Lung (tissue), 12 donors: ENCODE results near the gene HSD3B7. TPM values are rescaled to one million over a fixed set of nuclear protein-coding genes. Genes with fewer than 3 reads are reported as not detected.

ENCODE experiments used
- ATAC-seq: fragments of 200-7000 bp; cut with Tn5 transposase; one replicate; pipeline ENCODE4 v1.9.1; 2020; ENCODE audit warnings: moderate number of reproducible peaks; ENCODE audit not compliant: insufficient read depth, low FRiP score
- DNase-seq, 3 donors: peaks; one replicate each; pipeline ENCODE4 v3.0.0-alpha.2; 2013 to 2017
- H3K27ac ChIP-seq, 2 donors: one replicate each; pipeline ENCODE4 v1.5.1; 2013; ENCODE audit warnings: mild to moderate bottlenecking in 2 of 2, moderate library complexity in 2 of 2, control low read depth in 1 of 2, inconsistent platforms in 1 of 2, low read depth in 1 of 2, low read length in 1 of 2
- H3K27me3 ChIP-seq, 3 donors: one replicate each; pipeline ENCODE4 v1.5.1; 2013; ENCODE audit warnings: low read length in 2 of 3; ENCODE audit not compliant: control insufficient read depth in 3 of 3, insufficient read depth in 3 of 3
- H3K36me3 ChIP-seq, 4 donors: one replicate each; pipeline ENCODE4 v1.5.1; 2013; ENCODE audit warnings: low read length in 4 of 4, mild to moderate bottlenecking in 1 of 4, moderate library complexity in 1 of 4; ENCODE audit not compliant: control insufficient read depth in 4 of 4, insufficient read depth in 4 of 4
- H3K4me1 ChIP-seq, 5 donors: one replicate each; pipeline ENCODE4 v1.5.1; 2013; ENCODE audit warnings: low read length in 5 of 5, mild to moderate bottlenecking in 2 of 5, moderate library complexity in 1 of 5; ENCODE audit not compliant: control insufficient read depth in 5 of 5, insufficient read depth in 5 of 5
- H3K4me3 ChIP-seq: one replicate; pipeline ENCODE4 v1.5.1; 2013; ENCODE audit warnings: mild to moderate bottlenecking, control low read depth, moderate library complexity
- H3K9ac ChIP-seq, 2 donors: one replicate each; pipeline ENCODE4 v1.5.1; 2013; ENCODE audit warnings: low read length in 2 of 2, control low read depth in 1 of 2; ENCODE audit not compliant: insufficient read depth in 1 of 2
- H3K9me3 ChIP-seq, 4 donors: one replicate each; pipeline ENCODE4 v1.5.1; 2013; ENCODE audit warnings: low read length in 3 of 4, mild to moderate bottlenecking in 1 of 4, moderate library complexity in 1 of 4; ENCODE audit not compliant: control insufficient read depth in 4 of 4, insufficient read depth in 3 of 4
- WGBS, 2 donors: extraction: QIAGEN DNeasy Blood & Tissue Kit; methylation state at CpG; one replicate each; pipeline ENCODE4 v1.1.7; 2013; 5-methylcytosine and 5-hydroxymethylcytosine counted together
- polyA plus RNA-seq, 2 donors: library from polyadenylated mRNA; stranded (reverse); fragments of 200-250 nt; gene quantifications; one replicate each; pipeline ENCODE4 v1.2.1, GENCODE V29; 2013
- total RNA-seq, 2 donors: library from RNA; depleted of rRNA in 1 of 2; stranded (reverse); fragments of >200 nt in 1 of 2; gene quantifications; one replicate each; pipeline ENCODE4 v1.2.1, GENCODE V29; 2014 to 2021
- TF ChIP-seq, protein P1 (sequence below): IDR thresholded peaks from 2 replicates; pipeline ENCODE4 v1.5.1; 2012; ENCODE audit warnings: mild to moderate bottlenecking; ENCODE audit errors: control extremely low read depth, extremely low read depth
- donor health status: control.
- donor health status: control.
- donor health status: Bipolar disorder and iron deficiency.
- donor health status: healthy.
- donor health status: DM: yes; HTN: yes; CAD: no.

The HSD3B7 gene
- total and polyA plus RNA-seq, 4 donors: 6.2 to 34.5 (median 20.7) TPM

GRCh38 chr16:31008551-31008950, 23.5 kb downstream of the HSD3B7 start:
- Histone ChIP-seq H3K4me3 (no peak overlapping the region), H3K9ac (no peak overlapping the region), H3K27me3 (peaks cover 0 to 44% (median 18%) of the 10 kb centered on the region in 3 donors), H3K36me3 (no peaks in the 10 kb centered on the region), H3K9me3 (peaks cover 0 to 1% (median 0%) of the 10 kb centered on the region in 4 donors), H3K4me1 (no peaks in the 10 kb centered on the region), H3K27ac (no peak overlapping the region)
- no peak for DNase-seq
- TF ChIP-seq, protein P1, sequence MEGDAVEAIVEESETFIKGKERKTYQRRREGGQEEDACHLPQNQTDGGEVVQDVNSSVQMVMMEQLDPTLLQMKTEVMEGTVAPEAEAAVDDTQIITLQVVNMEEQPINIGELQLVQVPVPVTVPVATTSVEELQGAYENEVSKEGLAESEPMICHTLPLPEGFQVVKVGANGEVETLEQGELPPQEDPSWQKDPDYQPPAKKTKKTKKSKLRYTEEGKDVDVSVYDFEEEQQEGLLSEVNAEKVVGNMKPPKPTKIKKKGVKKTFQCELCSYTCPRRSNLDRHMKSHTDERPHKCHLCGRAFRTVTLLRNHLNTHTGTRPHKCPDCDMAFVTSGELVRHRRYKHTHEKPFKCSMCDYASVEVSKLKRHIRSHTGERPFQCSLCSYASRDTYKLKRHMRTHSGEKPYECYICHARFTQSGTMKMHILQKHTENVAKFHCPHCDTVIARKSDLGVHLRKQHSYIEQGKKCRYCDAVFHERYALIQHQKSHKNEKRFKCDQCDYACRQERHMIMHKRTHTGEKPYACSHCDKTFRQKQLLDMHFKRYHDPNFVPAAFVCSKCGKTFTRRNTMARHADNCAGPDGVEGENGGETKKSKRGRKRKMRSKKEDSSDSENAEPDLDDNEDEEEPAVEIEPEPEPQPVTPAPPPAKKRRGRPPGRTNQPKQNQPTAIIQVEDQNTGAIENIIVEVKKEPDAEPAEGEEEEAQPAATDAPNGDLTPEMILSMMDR: no peak
- no peak for ATAC-seq
- WGBS, 2 donors: 87 to 92% methylated on average over 5 of the region's 5 CpGs

GRCh38 chr16:31009120-31009519, 24.1 kb downstream of the HSD3B7 start:
- no peak overlapping the region for H3K27ac ChIP-seq
- H3K27me3 ChIP-seq: peaks cover 0 to 44% (median 18%) of the 10 kb centered on the region in 3 donors
- H3K4me1 ChIP-seq: no peaks in the 10 kb centered on the region
- WGBS, 2 donors: 73 to 83% methylated on average over 7 of the region's 7 CpGs
- peaks cover 0 to 1% (median 0%) of the 10 kb centered on the region in 4 donors for H3K9me3 ChIP-seq
- no peak overlapping the region for H3K9ac ChIP-seq
- no peak for ATAC-seq
- no peak for DNase-seq
- TF ChIP-seq, protein P1: no peak
- H3K36me3 ChIP-seq: no peaks in the 10 kb centered on the region
- H3K4me3 ChIP-seq: no peak overlapping the region

- no peaks in the 10 kb centered on the region for H3K4me1 ChIP-seq
- no peak overlapping the region for H3K4me3 ChIP-seq
- H3K9me3 ChIP-seq: peaks cover 0 to 1% (median 0%) of the 10 kb centered on the region in 4 donors
- H3K9ac ChIP-seq: no peak overlapping the region
- H3K36me3 ChIP-seq: no peaks in the 10 kb centered on the region
- DNase-seq: no peak
- ATAC-seq: no peak
- peaks cover 0 to 44% (median 18%) of the 10 kb centered on the region in 3 donors for H3K27me3 ChIP-seq
- no peak overlapping the region for H3K27ac ChIP-seq
- TF ChIP-seq, protein P1: no peak
- 10 to 11% methylated on average over 34 to 36 of the region's 36 CpGs for whole genome bisulfite sequencing, 2 donors
Measured at GRCh38 chr16:31009894-31010584, 25.0 kb downstream of the HSD3B7 start.
